Omental fat pad (tissue), 4 donors: Measurements from ENCODE around the gene RTRAF. TPM values are rescaled to one million over a fixed set of nuclear protein-coding genes. Genes with fewer than 3 reads are reported as not detected.

Source experiments
- ATAC-seq: fragments of 150-250 bp; one replicate; pipeline ENCODE4 v1.9.1; 2016; ENCODE audit warnings: mild to moderate bottlenecking, moderate library complexity; ENCODE audit not compliant: low FRiP score
- DNase-seq: peaks from one replicate; pipeline ENCODE4 v3.0.0-alpha.2; 2019; ENCODE audit warnings: low spot score
- CTCF ChIP-seq, 3 donors: fragments of 450-650 bp; IDR thresholded peaks; one replicate each; pipeline ENCODE4 v1.5.1; 2016 to 2017; ENCODE audit warnings: antibody characterized with exemption in 3 of 3, mild to moderate bottlenecking in 3 of 3, moderate library complexity in 2 of 3
- total RNA-seq, 4 donors: library from RNA; depleted of rRNA; stranded (reverse); fragments of >200 nt; gene quantifications; one replicate each; pipeline ENCODE4 v1.1.0, GENCODE V29; 2016

Gene RTRAF
- 10 to 100 TPM; 63.8 to 84.6 (median 71.6) TPM for total RNA-seq

GRCh38 chr14:51989293-51990234 is at the start of gene RTRAF:
Gene RTRAF (plus strand): TSS chr14:51989546. CDS start chr14:51989640, 94 bp downstream.
- TF ChIP-seq CTCF (IDR thresholded peaks at IDR 0.05), result no peak

GRCh38 chr14:51939755-51940301 is 49.5 kb upstream of the RTRAF start:
- ATAC-seq (no peak), DNase-seq (no peak)
- TF ChIP-seq CTCF (IDR thresholded peaks at IDR 0.05), result no peak

More at GRCh38 chr14:51989293-51990234, at the start of gene RTRAF:
- DNase-seq, result peak; percentile 76
- ATAC-seq, result peak; percentile 99

- TF ChIP-seq CTCF (IDR thresholded peaks at IDR 0.05), result no peak
- no peak for DNase-seq
These were observed 46.4 kb upstream of the RTRAF start for GRCh38 chr14:51942971-51943370.

GRCh38 chr14:51950007-51950406 is 39.3 kb upstream of the RTRAF start:
- no peak for TF ChIP-seq CTCF (IDR thresholded peaks at IDR 0.05)
- ATAC-seq (no peak), DNase-seq (no peak)

More at GRCh38 chr14:51942971-51943370, 46.4 kb upstream of the RTRAF start:
- ATAC-seq, result no peak

GRCh38 chr14:51951656-51952055 is 37.7 kb upstream of the RTRAF start:
- no peak for TF ChIP-seq CTCF (IDR thresholded peaks at IDR 0.05)
- DNase-seq (no peak), ATAC-seq (no peak)

- ATAC-seq (no peak), DNase-seq (no peak)
- TF ChIP-seq CTCF (IDR thresholded peaks at IDR 0.05), result no peak
These were observed 35.3 kb upstream of the RTRAF start for GRCh38 chr14:51954031-51954430.
